Measurements from ENCODE around the gene BANP.
"Not testable (repeated sequence)": the region's sequence is repeated elsewhere in the genome, so short reads cannot be mapped to it uniquely, and the experiment has no call there.

The BANP gene

DNA sequence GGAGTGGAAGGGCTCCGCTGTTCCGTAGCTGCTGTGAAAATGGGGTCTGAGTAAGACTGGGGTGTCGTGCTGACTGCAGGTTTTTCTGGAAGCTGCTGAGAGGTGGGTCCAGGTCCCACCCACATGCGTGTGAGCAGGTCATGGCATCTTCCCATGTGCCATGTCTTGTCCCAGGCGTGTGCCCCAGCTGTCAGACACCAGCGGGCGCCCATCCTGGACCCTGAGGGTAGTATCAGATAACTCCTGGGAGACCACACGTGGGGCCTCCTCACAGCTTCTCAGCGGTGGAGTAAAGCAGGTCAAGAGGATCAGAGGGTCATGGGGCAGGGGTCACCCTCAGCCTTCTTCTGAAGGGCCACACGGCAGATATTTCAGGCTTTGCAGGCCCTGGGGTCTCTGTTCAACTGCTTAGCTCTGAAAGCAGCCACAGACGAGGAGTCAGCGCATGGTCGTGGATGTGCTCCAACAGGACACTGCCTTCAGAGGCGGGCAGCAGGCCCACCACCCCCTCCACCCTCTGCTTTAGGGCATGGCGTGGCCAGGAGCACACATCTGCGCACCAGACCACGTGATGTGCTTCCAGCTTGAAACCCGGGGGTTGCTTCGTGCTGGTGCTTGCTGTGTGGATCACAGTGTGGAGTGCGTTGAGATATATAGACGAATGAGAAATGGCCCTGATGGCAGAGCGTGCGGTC, 68.7 kb downstream of the BANP start:
- no peaks in the 10 kb centered on the region for H4K20me1 ChIP-seq (ENCODE audit: insufficient read depth, low read length)
- H3K27ac ChIP-seq (ENCODE audit: low read depth, low read length, poor library complexity, severe bottlenecking): no peak overlapping the region
- no peaks in the 10 kb centered on the region for H3K9me3 ChIP-seq (ENCODE audit: low read length)
- no peak overlapping the region for H3K4me3 ChIP-seq (ENCODE audit: low read depth, low read length, poor library complexity, severe bottlenecking)
- TF ChIP-seq CTCF (IDR thresholded peaks at IDR 0.05; ENCODE audit: low read length): no peak
- no peak for TF ChIP-seq EZH2 (IDR thresholded peaks at IDR 0.05; ENCODE audit: borderline replicate concordance, low read length)
- H3F3A ChIP-seq (ENCODE audit: insufficient read depth, low read length): no peaks in the 10 kb centered on the region
- no peaks in the 10 kb centered on the region for H3K27me3 ChIP-seq (ENCODE audit: insufficient read depth, low read length)
- H3K9me2 ChIP-seq (ENCODE audit: low read depth, low read length): no peaks in the 10 kb centered on the region
- no peaks in the 10 kb centered on the region for H3K79me2 ChIP-seq (ENCODE audit: insufficient read depth, low read length)
- no peak overlapping the region for H3K4me2 ChIP-seq (ENCODE audit: low read length)
- no peak overlapping the region for H2AFZ ChIP-seq (ENCODE audit: low read length)
- peaks cover 8% of the 10 kb centered on the region for H3K4me1 ChIP-seq (ENCODE audit: insufficient read depth, low read length, severe bottlenecking)
- peaks cover 9% of the 10 kb centered on the region for H3K36me3 ChIP-seq (ENCODE audit: insufficient read depth, low read length)
- no peak overlapping the region for H3K9ac ChIP-seq (ENCODE audit: low read length)

- no peaks in the 10 kb centered on the region for H3K79me2 ChIP-seq (ENCODE audit: insufficient read depth, low read length)
- no peak overlapping the region for H3K4me2 ChIP-seq (ENCODE audit: low read length)
- no peak overlapping the region for H3K27ac ChIP-seq (ENCODE audit: low read depth, low read length, poor library complexity, severe bottlenecking)
- no peaks in the 10 kb centered on the region for H3K27me3 ChIP-seq (ENCODE audit: insufficient read depth, low read length)
- no peak for TF ChIP-seq CTCF (IDR thresholded peaks at IDR 0.05; ENCODE audit: low read length)
- TF ChIP-seq EZH2 (IDR thresholded peaks at IDR 0.05; ENCODE audit: borderline replicate concordance, low read length): no peak
- H4K20me1 ChIP-seq (ENCODE audit: insufficient read depth, low read length): no peaks in the 10 kb centered on the region
- peaks cover 13% of the 10 kb centered on the region for H3K4me1 ChIP-seq (ENCODE audit: insufficient read depth, low read length, severe bottlenecking)
- H3K4me3 ChIP-seq (ENCODE audit: low read depth, low read length, poor library complexity, severe bottlenecking): no peak overlapping the region
- no peaks in the 10 kb centered on the region for H3F3A ChIP-seq (ENCODE audit: insufficient read depth, low read length)
- peaks cover 9% of the 10 kb centered on the region for H3K36me3 ChIP-seq (ENCODE audit: insufficient read depth, low read length)
- no peaks in the 10 kb centered on the region for H3K9me3 ChIP-seq (ENCODE audit: low read length)
- no peak overlapping the region for H2AFZ ChIP-seq (ENCODE audit: low read length)
- H3K9ac ChIP-seq (ENCODE audit: low read length): no peak overlapping the region
- no peaks in the 10 kb centered on the region for H3K9me2 ChIP-seq (ENCODE audit: low read depth, low read length)
Measured at GRCh38 chr16:88020516-88020885, 69.3 kb downstream of the BANP start.

- not testable (repeated sequence) for H3K9me2 ChIP-seq (ENCODE audit: low read depth, low read length); H3K4me3 ChIP-seq (ENCODE audit: low read depth, low read length, poor library complexity, severe bottlenecking); H3K4me2 ChIP-seq (ENCODE audit: low read length); H3K79me2 ChIP-seq (ENCODE audit: insufficient read depth, low read length); H3K9me3 ChIP-seq (ENCODE audit: low read length); H3K27me3 ChIP-seq (ENCODE audit: insufficient read depth, low read length); H4K20me1 ChIP-seq (ENCODE audit: insufficient read depth, low read length); H3F3A ChIP-seq (ENCODE audit: insufficient read depth, low read length); H3K27ac ChIP-seq (ENCODE audit: low read depth, low read length, poor library complexity, severe bottlenecking); H2AFZ ChIP-seq (ENCODE audit: low read length); H3K9ac ChIP-seq (ENCODE audit: low read length); H3K36me3 ChIP-seq (ENCODE audit: insufficient read depth, low read length)
- H3K4me1 ChIP-seq (ENCODE audit: insufficient read depth, low read length, severe bottlenecking): peaks cover 13% of the 10 kb centered on the region
Measured at GRCh38 chr16:88021041-88021970, 70.1 kb downstream of the BANP start.

Data from OCI-LY1 (cell line).